GM12873 (cell line): Measurements from ENCODE around the gene ATP6AP1.

Source experiments
- CTCF ChIP-seq: IDR thresholded peaks from 2 replicates; pipeline ENCODE4 v1.5.1; 2012; ENCODE audit warnings: low read depth, mild to moderate bottlenecking, moderate library complexity, low read length, control low read depth; ENCODE audit not compliant: insufficient read depth; ENCODE audit errors: missing control alignments

The ATP6AP1 gene

GRCh38 chrX:154463611-154464220 is 35.2 kb downstream of the ATP6AP1 start:
- TF ChIP-seq CTCF = no peak

DNA sequence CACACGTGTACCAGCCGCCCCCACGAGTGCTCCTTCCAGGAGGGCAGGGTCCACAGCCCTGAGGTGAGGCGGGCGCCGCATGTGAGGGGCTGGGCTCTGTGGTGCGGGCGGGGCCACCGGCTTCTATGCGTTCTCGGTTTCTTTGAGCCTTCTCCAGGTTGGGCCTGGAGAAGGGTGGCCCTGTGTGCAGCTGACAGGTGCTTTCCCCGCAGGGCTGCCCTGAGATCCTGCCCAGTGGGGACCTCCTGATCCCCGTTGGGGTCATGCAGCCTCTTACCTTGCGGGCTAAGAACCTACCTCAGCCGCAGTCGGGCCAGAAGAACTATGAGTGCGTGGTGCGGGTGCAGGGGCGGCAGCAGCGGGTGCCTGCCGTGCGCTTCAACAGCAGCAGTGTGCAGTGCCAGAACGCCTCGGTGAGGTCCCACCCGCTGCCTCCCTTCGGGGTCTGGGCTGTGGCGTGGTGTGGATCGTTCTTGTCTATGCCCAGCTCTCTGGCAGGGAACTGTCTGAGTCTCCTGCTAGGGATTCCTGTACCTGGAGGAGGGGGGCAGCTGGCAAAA is 36.4 kb downstream of the ATP6AP1 start:
- TF ChIP-seq CTCF = no peak

- TF ChIP-seq CTCF = no peak
Measured at GRCh38 chrX:154465601-154466000, 37.1 kb downstream of the ATP6AP1 start.

- no peak for TF ChIP-seq CTCF
Measured at GRCh38 chrX:154466036-154466435, 37.6 kb downstream of the ATP6AP1 start.

GRCh38 chrX:154466907-154467306 is 38.4 kb downstream of the ATP6AP1 start:
- TF ChIP-seq CTCF = no peak

DNA sequence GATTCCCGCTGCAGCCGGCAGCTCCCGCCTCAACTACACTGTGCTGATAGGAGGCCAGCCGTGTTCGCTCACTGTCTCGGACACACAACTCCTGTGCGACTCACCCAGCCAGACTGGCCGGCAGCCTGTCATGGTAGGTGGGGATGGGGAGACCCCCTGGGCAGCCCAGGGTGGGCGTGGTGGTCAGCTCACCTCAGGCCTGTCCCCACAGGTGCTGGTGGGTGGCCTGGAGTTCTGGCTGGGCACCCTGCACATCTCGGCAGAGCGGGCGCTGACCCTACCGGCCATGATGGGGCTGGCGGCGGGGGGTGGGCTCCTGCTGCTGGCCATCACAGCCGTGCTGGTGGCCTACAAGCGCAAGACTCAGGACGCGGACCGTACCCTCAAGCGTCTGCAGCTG is 39.1 kb downstream of the ATP6AP1 start:
- TF ChIP-seq CTCF = no peak

DNA sequence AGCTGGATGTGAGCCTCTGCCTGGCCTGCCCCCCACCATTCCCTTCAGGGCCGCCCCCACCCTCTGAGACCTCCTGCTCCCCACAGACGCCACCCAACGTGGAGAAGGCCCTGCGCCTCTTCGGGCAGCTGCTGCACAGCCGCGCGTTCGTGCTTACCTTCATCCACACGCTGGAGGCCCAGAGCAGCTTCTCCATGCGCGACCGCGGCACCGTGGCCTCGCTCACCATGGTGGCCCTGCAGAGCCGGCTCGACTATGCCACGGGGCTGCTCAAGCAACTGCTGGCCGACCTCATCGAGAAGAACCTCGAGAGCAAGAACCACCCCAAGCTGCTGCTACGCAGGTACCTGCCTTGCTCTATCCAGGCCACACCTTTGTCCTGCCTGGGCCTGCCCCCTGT is 39.7 kb downstream of the ATP6AP1 start:
- TF ChIP-seq CTCF = no peak
